Activated T-cell treated with anti-CD3 and anti-CD28 coated beads, Interleukin-2, amount 50 U/mL, for 48 hours (primary cell): ENCODE results near the gene THUMPD3.

Source experiments
- DNase-seq, 2 experiments: peaks; one replicate each; pipeline ENCODE4 v3.0.0-alpha.2; 2020

THUMPD3 gene

GRCh38 chr3:9422712-9423424, 60.0 kb downstream of the THUMPD3 start:
- no peak for DNase-seq

GRCh38 chr3:9428411-9428810, 65.6 kb downstream of the THUMPD3 start:
- DNase-seq: no peak

- DNase-seq: no peak
These were observed 67.9 kb downstream of the THUMPD3 start for GRCh38 chr3:9430733-9431132.

- no peak for DNase-seq
These were observed 71.0 kb downstream of the THUMPD3 start for GRCh38 chr3:9433627-9434521.

- no peak for DNase-seq
These were observed 72.5 kb downstream of the THUMPD3 start for GRCh38 chr3:9435316-9435715.
